Dendritic cell treated with granulocyte-macrophage colony-stimulating factor and Interleukin-4, amounts not matched to agents 40 ng/mL and 50 ng/mL, for 4 days (primary cell): ENCODE data around the gene PBX1.

ENCODE experiments used
- H3K27ac Mint-ChIP-seq: one replicate; pipeline ENCODE4 v1.8.0; 2022; ENCODE audit warnings: mild to moderate bottlenecking, mixed read lengths
- H3K27me3 Mint-ChIP-seq: one replicate; pipeline ENCODE4 v1.8.0; 2022; ENCODE audit warnings: mild to moderate bottlenecking, mixed read lengths
- H3K36me3 Mint-ChIP-seq: one replicate; pipeline ENCODE4 v1.8.0; 2022; ENCODE audit warnings: low read depth, mixed read lengths
- H3K4me1 Mint-ChIP-seq: one replicate; pipeline ENCODE4 v1.8.0; 2022; ENCODE audit warnings: low read depth, mixed read lengths
- H3K4me3 Mint-ChIP-seq: one replicate; pipeline ENCODE4 v1.8.0; 2022; ENCODE audit warnings: mild to moderate bottlenecking, moderate library complexity, mixed read lengths
- H3K9me3 Mint-ChIP-seq: one replicate; pipeline ENCODE4 v1.8.0; 2022; ENCODE audit warnings: mixed read lengths
- intact Hi-C: fragments of 100-400 bp; cut with micrococcal nuclease; formaldehyde crosslinking; loops from one replicate; pipeline ENCODE4 v1.15.0; 2022

The PBX1 gene

GRCh38 chr1:164755690-164756089, 196.7 kb downstream of the PBX1 start:
- Mint-ChIP-seq H3K9me3 (no peaks in the 10 kb centered on the region), H3K4me3 (no peak overlapping the region), H3K27me3 (peaks cover 10% of the 10 kb centered on the region), H3K27ac (no peak overlapping the region), H3K4me1 (no peaks in the 10 kb centered on the region), H3K36me3 (no peaks in the 10 kb centered on the region)
- intact Hi-C loops = no loop called here

- H3K27me3 Mint-ChIP-seq = peaks cover 10% of the 10 kb centered on the region
- intact Hi-C loops = no loop called here
- no peak overlapping the region for H3K4me3 Mint-ChIP-seq
- H3K9me3 Mint-ChIP-seq = no peaks in the 10 kb centered on the region
- no peaks in the 10 kb centered on the region for H3K36me3 Mint-ChIP-seq
- no peaks in the 10 kb centered on the region for H3K4me1 Mint-ChIP-seq
- H3K27ac Mint-ChIP-seq = no peak overlapping the region
Measured at GRCh38 chr1:164756741-164757140, 197.8 kb downstream of the PBX1 start.

GRCh38 chr1:164757625-164758024, 198.6 kb downstream of the PBX1 start:
- H3K27ac Mint-ChIP-seq = no peak overlapping the region
- no peaks in the 10 kb centered on the region for H3K36me3 Mint-ChIP-seq
- H3K27me3 Mint-ChIP-seq = peaks cover 10% of the 10 kb centered on the region
- no peaks in the 10 kb centered on the region for H3K9me3 Mint-ChIP-seq
- no peak overlapping the region for H3K4me3 Mint-ChIP-seq
- intact Hi-C loops = no loop called here
- H3K4me1 Mint-ChIP-seq = no peaks in the 10 kb centered on the region

GRCh38 chr1:164759144-164759920, 200.3 kb downstream of the PBX1 start:
- intact Hi-C loops = no loop called here
- Mint-ChIP-seq H3K27me3 (peaks cover 3% of the 10 kb centered on the region), H3K9me3 (no peaks in the 10 kb centered on the region), H3K36me3 (no peaks in the 10 kb centered on the region), H3K4me1 (no peaks in the 10 kb centered on the region), H3K4me3 (no peak overlapping the region), H3K27ac (no peak overlapping the region)

GRCh38 chr1:164759979-164760469, 201.0 kb downstream of the PBX1 start:
- Mint-ChIP-seq H3K27me3 (peaks cover 1% of the 10 kb centered on the region), H3K27ac (no peak overlapping the region), H3K4me1 (no peaks in the 10 kb centered on the region), H3K9me3 (no peaks in the 10 kb centered on the region), H3K36me3 (no peaks in the 10 kb centered on the region), H3K4me3 (no peak overlapping the region)
- intact Hi-C loops = no loop called here

GRCh38 chr1:164760569-164760968, 201.6 kb downstream of the PBX1 start:
- Mint-ChIP-seq H3K9me3 (no peaks in the 10 kb centered on the region), H3K4me1 (no peaks in the 10 kb centered on the region), H3K27me3 (peaks cover 1% of the 10 kb centered on the region), H3K36me3 (no peaks in the 10 kb centered on the region), H3K4me3 (no peak overlapping the region), H3K27ac (no peak overlapping the region)
- intact Hi-C loops = no loop called here

- Mint-ChIP-seq H3K4me1 (no peaks in the 10 kb centered on the region), H3K4me3 (no peak overlapping the region), H3K27me3 (peaks cover 1% of the 10 kb centered on the region), H3K27ac (no peak overlapping the region), H3K36me3 (no peaks in the 10 kb centered on the region), H3K9me3 (no peaks in the 10 kb centered on the region)
- intact Hi-C loops = no loop called here
Measured at GRCh38 chr1:164761009-164761408, 202.0 kb downstream of the PBX1 start.

- Mint-ChIP-seq H3K4me1 (no peaks in the 10 kb centered on the region), H3K4me3 (no peak overlapping the region), H3K9me3 (no peaks in the 10 kb centered on the region), H3K27ac (no peak overlapping the region), H3K27me3 (no peaks in the 10 kb centered on the region), H3K36me3 (no peaks in the 10 kb centered on the region)
- intact Hi-C loops = no loop called here
Measured at GRCh38 chr1:164763098-164763497, 204.1 kb downstream of the PBX1 start.

- no peak overlapping the region for H3K4me3 Mint-ChIP-seq
- no peak overlapping the region for H3K27ac Mint-ChIP-seq
- H3K4me1 Mint-ChIP-seq = no peaks in the 10 kb centered on the region
- H3K36me3 Mint-ChIP-seq = no peaks in the 10 kb centered on the region
- H3K9me3 Mint-ChIP-seq = no peaks in the 10 kb centered on the region
- intact Hi-C loops = no loop called here
- H3K27me3 Mint-ChIP-seq = no peaks in the 10 kb centered on the region
Measured at GRCh38 chr1:164764333-164764732, 205.3 kb downstream of the PBX1 start.

- Mint-ChIP-seq H3K4me1 (no peaks in the 10 kb centered on the region), H3K27me3 (no peaks in the 10 kb centered on the region), H3K36me3 (no peaks in the 10 kb centered on the region), H3K4me3 (no peak overlapping the region), H3K27ac (no peak overlapping the region), H3K9me3 (no peaks in the 10 kb centered on the region)
- intact Hi-C loops = no loop called here
Measured at GRCh38 chr1:164765557-164765956, 206.6 kb downstream of the PBX1 start.

GRCh38 chr1:164765992-164766720, 207.2 kb downstream of the PBX1 start:
- Mint-ChIP-seq H3K9me3 (no peaks in the 10 kb centered on the region), H3K4me3 (no peak overlapping the region), H3K27me3 (no peaks in the 10 kb centered on the region), H3K36me3 (no peaks in the 10 kb centered on the region), H3K4me1 (no peaks in the 10 kb centered on the region), H3K27ac (no peak overlapping the region)
- intact Hi-C loops = no loop called here

- Mint-ChIP-seq H3K4me1 (no peaks in the 10 kb centered on the region), H3K9me3 (no peaks in the 10 kb centered on the region), H3K27ac (no peak overlapping the region), H3K4me3 (no peak overlapping the region), H3K36me3 (no peaks in the 10 kb centered on the region), H3K27me3 (no peaks in the 10 kb centered on the region)
- intact Hi-C loops = no loop called here
Measured at GRCh38 chr1:164767752-164768402, 208.9 kb downstream of the PBX1 start.

GRCh38 chr1:164768619-164769018, 209.6 kb downstream of the PBX1 start:
- intact Hi-C loops = no loop called here
- Mint-ChIP-seq H3K27ac (no peak overlapping the region), H3K4me1 (no peaks in the 10 kb centered on the region), H3K36me3 (no peaks in the 10 kb centered on the region), H3K9me3 (no peaks in the 10 kb centered on the region), H3K27me3 (peaks cover 1% of the 10 kb centered on the region), H3K4me3 (no peak overlapping the region)

- Mint-ChIP-seq H3K9me3 (no peaks in the 10 kb centered on the region), H3K4me3 (no peak overlapping the region), H3K27ac (no peak overlapping the region), H3K4me1 (no peaks in the 10 kb centered on the region), H3K27me3 (peaks cover 1% of the 10 kb centered on the region), H3K36me3 (no peaks in the 10 kb centered on the region)
- intact Hi-C loops = no loop called here
Measured at GRCh38 chr1:164769486-164770130, 210.6 kb downstream of the PBX1 start.
